GM13977 (cell line): ENCODE data around the gene CD59.
"Not testable (repeated sequence)": the region's sequence is repeated elsewhere in the genome, so short reads cannot be mapped to it uniquely, and the experiment has no call there.

Experiments
- DNase-seq: peaks from one replicate; pipeline ENCODE4 v3.0.0; 2012; ENCODE audit warnings: low spot score
- CTCF ChIP-seq: IDR thresholded peaks from 2 replicates; pipeline ENCODE4 v1.5.1; 2012; ENCODE audit warnings: mild to moderate bottlenecking, control low read depth; ENCODE audit not compliant: insufficient read depth; ENCODE audit errors: extremely low read depth, missing control alignments
- in situ Hi-C: fragments of 300-500 bp; cut with MboI; formaldehyde crosslinking; loops from one replicate; pipeline ENCODE4 v1.12.0; 2022; ENCODE audit warnings: low sequenced_read_pairs, low pct_unique_long_range_greater_than_20kb, mixed read lengths, inconsistent platforms; ENCODE audit not compliant: unreplicated experiment

CD59 gene

GRCh38 chr11:33709466-33709865 is 26.8 kb downstream of the CD59 start:
- TF ChIP-seq CTCF, result no peak
- in situ Hi-C loops, result loop anchor here (25.0 kb wide), 1 partner anchor 547 kb away; the partner anchor contains the start of gene CSTF3
- no peak for DNase-seq

- TF ChIP-seq CTCF, result no peak
- DNase-seq, result no peak
- in situ Hi-C loops, result loop anchor here (25.0 kb wide), 1 partner anchor 547 kb away; the partner anchor contains the start of gene CSTF3
Observed at GRCh38 chr11:33708985-33709384, 27.2 kb downstream of the CD59 start.

GRCh38 chr11:33707831-33708230 is 28.4 kb downstream of the CD59 start:
- DNase-seq, result not testable (repeated sequence)
- in situ Hi-C loops, result loop anchor here (25.0 kb wide), 1 partner anchor 546 kb away; the partner anchor contains the start of gene CSTF3

- in situ Hi-C loops, result loop anchor here (25.0 kb wide), 1 partner anchor 545 kb away; the partner anchor contains the start of gene CSTF3
- DNase-seq, result no peak
- no peak for TF ChIP-seq CTCF
Observed at GRCh38 chr11:33706966-33707365, 29.3 kb downstream of the CD59 start.

- in situ Hi-C loops, result loop anchor here (25.0 kb wide), 1 partner anchor 544 kb away; the partner anchor contains the start of gene CSTF3
- no peak for DNase-seq
- no peak for TF ChIP-seq CTCF
Observed at GRCh38 chr11:33706546-33706945, 29.7 kb downstream of the CD59 start.

- no peak for DNase-seq
- no peak for TF ChIP-seq CTCF
- in situ Hi-C loops, result loop anchor here (25.0 kb wide), 1 partner anchor 542 kb away; the partner anchor contains the start of gene CSTF3
Observed at GRCh38 chr11:33704240-33705002, 31.8 kb downstream of the CD59 start.

GRCh38 chr11:33703788-33704187 is 32.4 kb downstream of the CD59 start:
- in situ Hi-C loops, result loop anchor here (25.0 kb wide), 1 partner anchor 541 kb away; the partner anchor contains the start of gene CSTF3
- no peak for TF ChIP-seq CTCF
- no peak for DNase-seq
